ENCODE measurements around the gene IQGAP2.

DNA sequence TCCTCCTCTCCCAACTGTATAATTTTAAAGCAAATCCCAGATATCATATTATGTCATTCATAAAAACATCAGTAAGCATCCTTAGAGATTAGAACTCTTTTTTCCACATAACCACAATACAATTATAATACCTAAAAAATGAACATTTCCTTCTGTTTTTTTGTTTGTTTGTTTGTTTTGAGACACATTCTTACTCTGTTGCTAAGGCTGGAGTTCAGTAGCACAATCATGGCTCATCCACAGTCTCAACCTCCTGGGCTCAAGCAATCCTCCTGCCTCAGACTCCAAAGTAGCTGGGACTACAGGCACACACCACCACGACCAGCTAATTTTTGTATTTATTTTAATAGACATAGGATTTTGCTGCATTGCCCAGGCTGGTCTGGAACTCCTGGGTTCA lies 320.8 kb downstream of the IQGAP2 start:
- TF ChIP-seq, protein P1, sequence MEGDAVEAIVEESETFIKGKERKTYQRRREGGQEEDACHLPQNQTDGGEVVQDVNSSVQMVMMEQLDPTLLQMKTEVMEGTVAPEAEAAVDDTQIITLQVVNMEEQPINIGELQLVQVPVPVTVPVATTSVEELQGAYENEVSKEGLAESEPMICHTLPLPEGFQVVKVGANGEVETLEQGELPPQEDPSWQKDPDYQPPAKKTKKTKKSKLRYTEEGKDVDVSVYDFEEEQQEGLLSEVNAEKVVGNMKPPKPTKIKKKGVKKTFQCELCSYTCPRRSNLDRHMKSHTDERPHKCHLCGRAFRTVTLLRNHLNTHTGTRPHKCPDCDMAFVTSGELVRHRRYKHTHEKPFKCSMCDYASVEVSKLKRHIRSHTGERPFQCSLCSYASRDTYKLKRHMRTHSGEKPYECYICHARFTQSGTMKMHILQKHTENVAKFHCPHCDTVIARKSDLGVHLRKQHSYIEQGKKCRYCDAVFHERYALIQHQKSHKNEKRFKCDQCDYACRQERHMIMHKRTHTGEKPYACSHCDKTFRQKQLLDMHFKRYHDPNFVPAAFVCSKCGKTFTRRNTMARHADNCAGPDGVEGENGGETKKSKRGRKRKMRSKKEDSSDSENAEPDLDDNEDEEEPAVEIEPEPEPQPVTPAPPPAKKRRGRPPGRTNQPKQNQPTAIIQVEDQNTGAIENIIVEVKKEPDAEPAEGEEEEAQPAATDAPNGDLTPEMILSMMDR (IDR thresholded peaks at IDR 0.05): no peak
- TF ChIP-seq POLR2A (IDR thresholded peaks at IDR 0.05) (no peak), POLR2AphosphoS5 (IDR thresholded peaks at IDR 0.05) (no peak)
